ENCODE measurements around the gene SLC25A45.

Gene SLC25A45

GRCh38 chr11:65325435-65325834, 57.0 kb downstream of the SLC25A45 start:
- H3K4me3 ChIP-seq (ENCODE audit: low read depth, low read length): no peak overlapping the region
- no peak for TF ChIP-seq CTCF (IDR thresholded peaks at IDR 0.05; ENCODE audit: low read depth, low read length)
- H3K27ac ChIP-seq: no peak overlapping the region
- H3K36me3 ChIP-seq: peaks cover 18% of the 10 kb centered on the region
- no peak for DNase-seq
- H3K27me3 ChIP-seq (ENCODE audit: insufficient read depth, low read depth, severe bottlenecking): no peaks in the 10 kb centered on the region
- H3K9me3 ChIP-seq (ENCODE audit: severe bottlenecking): no peaks in the 10 kb centered on the region

All from WERI-Rb-1 (cell line).